ENCODE results near the gene BRD1. TPM values are rescaled to one million over a fixed set of nuclear protein-coding genes. Genes with fewer than 3 reads are reported as not detected.

Gene BRD1
- total RNA-seq, 1 donor: 23.5 TPM

GRCh38 chr22:49749885-49750510 lies 77.7 kb downstream of the BRD1 start:
- Histone ChIP-seq H3K4me2 (ENCODE audit: insufficient read depth, low read length) (no peak overlapping the region), H3K27me3 (ENCODE audit: insufficient read depth, low read length) (no peaks in the 10 kb centered on the region), H3K36me3 (ENCODE audit: insufficient read depth, low read length) (no peaks in the 10 kb centered on the region), H4K20me1 (ENCODE audit: insufficient read depth, low read length) (no peaks in the 10 kb centered on the region), H2AFZ (ENCODE audit: low read length) (no peak overlapping the region), H3K79me2 (ENCODE audit: insufficient read depth, low read length) (no peaks in the 10 kb centered on the region), H3K4me1 (ENCODE audit: insufficient read depth, low read length) (no peaks in the 10 kb centered on the region), H3K9me3 (ENCODE audit: low read depth, low read length) (peaks cover 2% of the 10 kb centered on the region), H3K27ac (ENCODE audit: low read depth, low read length) (no peak overlapping the region), H3K4me3 (ENCODE audit: insufficient read depth, low read length) (no peak overlapping the region)
- peak; percentile 80 for DNase-seq (ENCODE audit: insufficient read length, low spot score, missing footprints)
- TF ChIP-seq CTCF (IDR thresholded peaks at IDR 0.05; ENCODE audit: extremely low read depth, low read depth, low read length): no peak

GRCh38 chr22:49749227-49749626 lies 78.4 kb downstream of the BRD1 start:
- Histone ChIP-seq H3K36me3 (ENCODE audit: insufficient read depth, low read length) (no peaks in the 10 kb centered on the region), H3K9me3 (ENCODE audit: low read depth, low read length) (peaks cover 2% of the 10 kb centered on the region), H2AFZ (ENCODE audit: low read length) (no peak overlapping the region), H3K27me3 (ENCODE audit: insufficient read depth, low read length) (no peaks in the 10 kb centered on the region), H4K20me1 (ENCODE audit: insufficient read depth, low read length) (no peaks in the 10 kb centered on the region), H3K79me2 (ENCODE audit: insufficient read depth, low read length) (no peaks in the 10 kb centered on the region), H3K27ac (ENCODE audit: low read depth, low read length) (no peak overlapping the region), H3K4me1 (ENCODE audit: insufficient read depth, low read length) (no peaks in the 10 kb centered on the region), H3K4me2 (ENCODE audit: insufficient read depth, low read length) (no peak overlapping the region), H3K4me3 (ENCODE audit: insufficient read depth, low read length) (no peak overlapping the region)
- no peak for DNase-seq (ENCODE audit: insufficient read length, low spot score, missing footprints)
- no peak for TF ChIP-seq CTCF (IDR thresholded peaks at IDR 0.05; ENCODE audit: extremely low read depth, low read depth, low read length)

- no peak for TF ChIP-seq CTCF (IDR thresholded peaks at IDR 0.05; ENCODE audit: extremely low read depth, low read depth, low read length)
- H3K36me3 ChIP-seq (ENCODE audit: insufficient read depth, low read length): no peaks in the 10 kb centered on the region
- no peak overlapping the region for H2AFZ ChIP-seq (ENCODE audit: low read length)
- H3K4me1 ChIP-seq (ENCODE audit: insufficient read depth, low read length): no peaks in the 10 kb centered on the region
- H3K27ac ChIP-seq (ENCODE audit: low read depth, low read length): no peak overlapping the region
- DNase-seq (ENCODE audit: insufficient read length, low spot score, missing footprints): no peak
- no peak overlapping the region for H3K4me3 ChIP-seq (ENCODE audit: insufficient read depth, low read length)
- no peaks in the 10 kb centered on the region for H4K20me1 ChIP-seq (ENCODE audit: insufficient read depth, low read length)
- H3K79me2 ChIP-seq (ENCODE audit: insufficient read depth, low read length): no peaks in the 10 kb centered on the region
- peaks cover 2% of the 10 kb centered on the region for H3K9me3 ChIP-seq (ENCODE audit: low read depth, low read length)
- no peak overlapping the region for H3K4me2 ChIP-seq (ENCODE audit: insufficient read depth, low read length)
- no peaks in the 10 kb centered on the region for H3K27me3 ChIP-seq (ENCODE audit: insufficient read depth, low read length)
Observed at GRCh38 chr22:49748514-49748913, 79.2 kb downstream of the BRD1 start.

- Histone ChIP-seq H3K36me3 (ENCODE audit: insufficient read depth, low read length) (no peaks in the 10 kb centered on the region), H2AFZ (ENCODE audit: low read length) (no peak overlapping the region), H3K9me3 (ENCODE audit: low read depth, low read length) (peaks cover 2% of the 10 kb centered on the region), H3K27me3 (ENCODE audit: insufficient read depth, low read length) (no peaks in the 10 kb centered on the region), H4K20me1 (ENCODE audit: insufficient read depth, low read length) (no peaks in the 10 kb centered on the region), H3K79me2 (ENCODE audit: insufficient read depth, low read length) (no peaks in the 10 kb centered on the region), H3K27ac (ENCODE audit: low read depth, low read length) (no peak overlapping the region), H3K4me3 (ENCODE audit: insufficient read depth, low read length) (no peak overlapping the region), H3K4me1 (ENCODE audit: insufficient read depth, low read length) (no peaks in the 10 kb centered on the region), H3K4me2 (ENCODE audit: insufficient read depth, low read length) (no peak overlapping the region)
- no peak for TF ChIP-seq CTCF (IDR thresholded peaks at IDR 0.05; ENCODE audit: extremely low read depth, low read depth, low read length)
- DNase-seq (ENCODE audit: insufficient read length, low spot score, missing footprints): no peak
Observed at GRCh38 chr22:49747716-49748115, 80.0 kb downstream of the BRD1 start.

All from osteoblast (primary cell).